HepG2 (cell line): Measurements from ENCODE around the gene TIMM13.

Source experiments
- ATF7 ChIP-seq, 2 experiments: fragments of 450-650 bp in 1 of 2; sonication (generic) in 1 of 2; formaldehyde crosslinking in 1 of 2; IDR thresholded peaks; 2 replicates each; pipeline versions ENCODE4 v1.4.0 to v1.6.1; 2016 to 2020; ENCODE audit warnings: antibody characterized with exemption in 1 of 2, mild to moderate bottlenecking in 1 of 2, missing genetic modification reagents in 1 of 2
- CTCF ChIP-seq: sonication (generic); formaldehyde crosslinking; IDR thresholded peaks from 2 replicates; pipeline ENCODE4 v1.5.0; 2020; ENCODE audit warnings: mild to moderate bottlenecking, missing genetic modification reagents, moderate library complexity
- ETV6 ChIP-seq: sonication (generic); formaldehyde crosslinking; conservative IDR thresholded peaks from 2 replicates; pipeline ENCODE4 v1.4.0; 2020; ENCODE audit warnings: missing genetic modification reagents
- EZH2 ChIP-seq: conservative IDR thresholded peaks from 2 replicates; pipeline ENCODE4 v1.6.1; 2012; ENCODE audit warnings: mild to moderate bottlenecking, low read depth, low read length, moderate library complexity
- HMG20A ChIP-seq: IDR thresholded peaks from 2 replicates; pipeline ENCODE4 v1.6.1; 2016; ENCODE audit warnings: borderline replicate concordance

DNA sequence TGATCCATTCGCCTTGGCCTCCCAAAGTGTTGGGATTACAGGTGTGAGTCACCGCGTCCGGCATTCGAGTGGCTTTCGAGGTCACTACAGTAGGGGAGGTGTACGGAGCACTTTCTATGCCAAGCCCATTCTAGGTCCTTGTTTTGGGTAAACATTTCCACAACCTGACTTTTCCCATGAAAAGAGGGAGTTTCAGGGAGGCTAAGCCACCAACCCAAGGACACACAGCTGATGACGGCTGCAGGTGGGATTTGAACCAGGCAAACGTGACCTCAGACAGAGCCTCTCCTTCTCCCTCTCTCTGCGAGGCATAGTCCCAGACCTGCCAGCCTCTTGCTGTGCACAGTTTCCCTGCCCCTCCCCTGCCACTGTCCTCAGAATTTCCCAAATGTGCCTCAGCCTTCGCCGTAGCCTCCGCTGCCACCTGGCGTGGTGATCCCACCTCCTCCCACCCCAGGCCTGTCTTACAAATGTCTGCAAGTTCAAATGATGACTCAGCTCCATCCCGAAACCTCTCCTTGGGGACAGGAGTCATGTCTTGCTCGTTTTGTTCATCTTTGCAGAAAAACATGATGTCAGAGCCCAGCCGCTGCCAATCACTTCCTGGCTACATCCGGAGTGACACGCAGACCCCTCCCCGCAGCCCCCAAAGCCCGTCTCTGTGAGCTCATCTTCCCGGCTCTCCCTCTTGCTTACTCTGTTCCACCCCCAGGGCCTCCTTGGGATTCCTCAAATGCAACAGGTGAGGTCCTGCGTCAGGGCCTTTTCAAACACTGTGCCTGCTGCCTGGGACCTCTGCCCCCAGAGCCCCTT, 41.9 kb upstream of the TIMM13 start:
- no peak for TF ChIP-seq CTCF (CRISPR knock-in tag)
- TF ChIP-seq EZH2: no peak
- no peak for TF ChIP-seq ATF7 (IDR thresholded peaks at IDR 0.05)
- no peak for TF ChIP-seq ATF7 (CRISPR knock-in tag; IDR thresholded peaks at IDR 0.05)
- TF ChIP-seq ETV6 (CRISPR knock-in tag): no peak
- TF ChIP-seq HMG20A (CRISPR knock-in tag): no peak
